ENCODE results near the gene TTC7B.

- TF ChIP-seq POLR2AphosphoS5 (IDR thresholded peaks at IDR 0.05) (no peak), CTCF (IDR thresholded peaks at IDR 0.05) (no peak)
Observed at GRCh38 chr14:90632871-90633270, 183.4 kb downstream of the TTC7B start.
